Cardiac septum (tissue), 1 donor: ENCODE data around the gene TMEM129. TPM values are rescaled to one million over a fixed set of nuclear protein-coding genes. Genes with fewer than 3 reads are reported as not detected.
A peak's percentile ranks its signal among the peaks of the same experiment; 100 is the strongest.
"Not testable (repeated sequence)": the region's sequence is repeated elsewhere in the genome, so short reads cannot be mapped to it uniquely, and the experiment has no call there.

Experiments
- DNase-seq: peaks from one replicate; pipeline ENCODE4 v3.0.0-alpha.2; 2020; ENCODE audit warnings: low spot score
- intact Hi-C: fragments of 100-400 bp; cut with DNase I; formaldehyde crosslinking; loops from one replicate; pipeline ENCODE4 v1.14.0; 2022
- total RNA-seq: library from RNA; stranded (reverse); fragmentation: NEBNext Ultra II Directional; extraction: Animal tissue kit (Norgen Biotek cat#: 25700); gene quantifications from one replicate; pipeline ENCODE4 v1.2.1, GENCODE V29; 2021
- donor health status: DM: no; HTN: no; CAD: no.

TMEM129 gene
- total RNA-seq, 1 donor from 2014 or later: 38.1 TPM

DNA sequence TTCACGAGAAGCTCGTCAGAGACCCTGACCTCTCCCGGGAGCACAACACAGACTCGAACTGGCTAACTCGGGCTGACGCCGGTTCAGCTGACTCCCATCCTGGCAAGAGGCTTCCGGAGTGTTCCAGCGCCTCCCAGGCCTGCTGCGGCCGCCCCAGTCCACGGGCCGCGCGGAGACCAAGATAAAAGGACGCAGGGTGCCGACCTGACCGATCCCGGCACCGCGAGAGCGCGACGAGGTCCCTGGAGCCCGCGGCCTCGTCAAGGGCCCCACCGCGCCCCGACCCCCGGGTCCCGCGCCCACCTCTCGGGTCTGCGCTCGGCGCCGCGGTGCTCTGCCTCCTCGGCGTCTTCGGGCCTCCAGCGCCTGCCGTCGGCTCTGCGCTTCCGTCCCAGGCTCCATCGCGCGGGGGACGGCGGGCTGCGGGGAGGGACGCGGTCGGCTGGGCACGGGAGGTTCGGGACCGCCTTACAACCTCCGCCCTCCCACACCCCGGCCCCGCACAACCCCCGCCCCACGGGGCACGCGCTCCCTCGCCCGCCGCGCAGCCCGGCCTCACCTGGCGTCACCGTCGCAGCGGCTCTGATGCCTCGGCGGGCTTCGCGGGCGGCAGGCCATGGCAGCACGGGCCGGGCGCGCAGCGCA is 9.4 kb downstream of the TMEM129 start:
- intact Hi-C loops: loop anchor here (1.0 to 5.0 kb wide), 2 partner anchors 10 to 364 kb away; partner anchors contain the start of genes TACC3, TMEM129 and UVSSA
- peak; percentile 87 for DNase-seq

DNA sequence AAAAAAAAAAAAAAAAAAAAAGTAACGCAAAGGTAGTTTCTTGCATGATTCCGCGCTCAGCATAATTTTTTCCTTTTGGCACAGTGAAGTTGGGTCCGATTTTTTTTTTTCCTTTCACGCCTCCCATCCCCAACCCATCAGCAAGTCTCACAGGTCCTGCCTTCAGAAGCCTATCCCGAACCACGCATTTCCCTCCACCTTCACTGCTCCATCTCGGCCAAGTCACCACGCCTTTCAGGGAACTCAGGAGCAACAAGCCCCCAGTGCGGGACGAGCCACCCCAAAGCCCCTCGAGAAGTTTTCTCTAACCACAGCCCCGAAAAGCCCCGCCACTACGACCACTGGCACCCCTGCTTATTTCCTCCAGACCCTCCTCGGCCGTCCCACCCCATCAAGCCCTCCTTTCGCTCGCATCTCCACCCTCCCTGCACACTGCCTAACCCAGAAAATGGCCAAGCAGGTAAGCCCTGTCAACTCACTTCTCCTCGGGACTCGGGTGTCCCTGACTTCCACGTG is 10.0 kb downstream of the TMEM129 start:
- intact Hi-C loops: loop anchor here (5.0 kb wide), 1 partner anchor 364 kb away; the partner anchor contains the start of gene UVSSA
- DNase-seq: no peak

DNA sequence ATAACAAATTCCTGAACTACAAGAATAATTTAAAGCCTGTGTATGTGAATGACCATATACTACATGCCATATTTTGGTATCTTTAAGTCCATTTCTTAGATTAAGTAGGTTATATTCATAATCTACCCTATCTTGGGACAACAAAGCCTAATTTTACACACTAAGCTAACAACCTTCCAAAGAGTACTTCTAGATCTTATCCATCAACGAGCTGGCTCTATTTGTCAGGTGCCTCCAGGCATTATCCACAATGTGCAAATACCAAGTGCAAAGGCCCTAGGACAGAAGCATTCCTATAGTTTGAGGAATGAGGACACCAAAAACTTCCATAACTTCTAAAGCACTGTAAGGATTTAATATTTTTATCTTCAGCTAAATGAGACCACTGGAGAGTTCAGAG is 12.5 kb downstream of the TMEM129 start:
- no peak for DNase-seq

DNA sequence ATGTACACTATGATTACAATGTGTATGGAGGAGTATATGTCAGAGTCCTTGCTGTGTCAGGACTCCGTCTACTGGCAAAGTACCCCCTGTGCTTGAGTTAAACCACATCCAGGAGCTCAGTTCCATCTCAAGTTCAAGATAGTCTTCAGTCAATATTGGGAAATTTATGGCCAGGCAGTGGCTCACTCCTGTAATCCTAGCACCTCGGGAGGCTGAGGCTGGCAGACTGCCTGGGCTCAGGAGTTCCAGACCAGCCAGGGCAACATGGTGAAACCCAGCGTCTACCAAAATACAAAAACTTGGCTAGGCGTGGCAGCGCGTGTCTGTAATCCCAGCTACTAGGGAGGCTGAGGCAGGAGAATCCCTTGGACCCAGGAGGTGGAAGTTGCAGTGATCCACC is 14.8 kb downstream of the TMEM129 start:
- intact Hi-C loops: no loop called here
- no peak for DNase-seq

More for the DNA sequence above, 12.5 kb downstream of the TMEM129 start:
- intact Hi-C loops: no loop called here

DNA sequence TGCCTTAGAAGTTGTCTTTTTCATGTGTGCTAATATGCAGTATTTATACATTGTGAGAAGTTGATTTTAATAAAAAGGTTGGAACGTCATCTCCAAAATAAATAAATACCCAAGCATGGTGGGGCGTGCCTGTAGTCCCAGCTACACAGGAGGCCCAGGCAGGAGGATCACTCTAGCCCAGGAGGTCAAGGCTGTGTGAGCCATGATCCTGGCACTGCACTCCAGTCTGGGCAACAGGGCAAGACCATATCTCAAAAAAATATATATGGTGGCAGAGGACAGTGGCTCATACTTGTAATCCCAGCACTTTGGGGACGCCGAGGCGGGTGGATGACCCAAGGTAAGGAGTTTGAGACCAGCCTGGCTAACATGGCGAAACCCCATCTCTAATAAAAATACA is 15.4 kb downstream of the TMEM129 start:
- no peak for DNase-seq
- intact Hi-C loops: no loop called here

DNA sequence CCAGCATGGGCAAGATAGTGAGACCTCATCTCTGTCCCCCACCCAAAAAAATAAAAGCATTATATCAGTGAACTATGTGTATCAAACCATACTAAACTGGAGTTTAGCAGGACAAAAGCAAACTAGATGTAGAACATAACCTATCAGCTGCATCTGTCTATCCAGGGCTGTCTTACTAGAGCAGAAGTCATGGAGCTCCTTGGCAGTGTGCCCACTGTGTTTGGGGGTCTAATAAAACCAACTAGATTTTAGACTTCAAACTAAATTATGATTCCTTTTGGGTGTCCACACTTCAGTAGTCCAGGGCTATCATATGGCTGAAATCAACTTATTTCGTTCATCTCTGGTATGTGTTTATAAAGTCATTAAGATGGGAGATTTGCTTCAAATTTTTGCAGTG is 17.3 kb downstream of the TMEM129 start:
- intact Hi-C loops: no loop called here
- no peak for DNase-seq

DNA sequence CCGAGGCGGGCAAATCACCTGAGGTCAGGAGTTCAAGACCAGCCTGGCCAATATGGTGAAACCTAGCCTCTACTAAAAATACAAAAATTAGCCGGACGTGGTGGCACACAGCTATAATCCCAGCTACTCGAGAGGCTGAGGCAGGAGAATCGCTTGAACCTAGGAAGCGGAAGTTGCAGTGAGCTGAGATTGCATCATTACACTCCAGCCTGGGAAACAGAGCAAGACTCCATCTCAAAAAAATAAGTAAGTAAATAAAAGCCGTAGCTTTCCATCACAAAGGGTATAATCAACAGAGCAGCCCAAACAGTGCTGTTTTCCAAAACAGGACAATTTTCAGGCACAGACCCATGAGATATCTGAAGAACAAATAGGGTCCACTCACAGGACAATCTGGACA is 19.5 kb downstream of the TMEM129 start:
- DNase-seq, intact Hi-C loops: not testable (repeated sequence)

DNA sequence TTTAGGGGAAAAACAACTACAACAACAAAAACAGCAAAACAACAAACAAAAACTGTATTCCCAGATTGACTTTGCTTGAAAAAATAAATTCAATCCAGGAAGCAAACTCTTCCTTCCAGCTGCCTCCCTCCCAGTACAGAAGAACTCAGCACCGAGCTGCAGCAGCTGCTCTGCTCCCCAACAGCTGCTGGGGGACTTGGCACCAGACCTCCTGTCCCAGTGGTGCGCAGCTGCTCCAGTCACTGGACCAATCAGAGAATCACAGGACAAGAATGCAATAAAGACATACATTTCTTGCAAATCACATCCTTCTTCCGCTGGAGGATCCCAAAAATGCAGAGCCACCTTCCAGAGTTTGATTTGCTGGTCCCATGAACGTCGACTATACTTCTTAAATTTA is 25.2 kb downstream of the TMEM129 start:
- no peak for DNase-seq
- intact Hi-C loops: no loop called here

DNA sequence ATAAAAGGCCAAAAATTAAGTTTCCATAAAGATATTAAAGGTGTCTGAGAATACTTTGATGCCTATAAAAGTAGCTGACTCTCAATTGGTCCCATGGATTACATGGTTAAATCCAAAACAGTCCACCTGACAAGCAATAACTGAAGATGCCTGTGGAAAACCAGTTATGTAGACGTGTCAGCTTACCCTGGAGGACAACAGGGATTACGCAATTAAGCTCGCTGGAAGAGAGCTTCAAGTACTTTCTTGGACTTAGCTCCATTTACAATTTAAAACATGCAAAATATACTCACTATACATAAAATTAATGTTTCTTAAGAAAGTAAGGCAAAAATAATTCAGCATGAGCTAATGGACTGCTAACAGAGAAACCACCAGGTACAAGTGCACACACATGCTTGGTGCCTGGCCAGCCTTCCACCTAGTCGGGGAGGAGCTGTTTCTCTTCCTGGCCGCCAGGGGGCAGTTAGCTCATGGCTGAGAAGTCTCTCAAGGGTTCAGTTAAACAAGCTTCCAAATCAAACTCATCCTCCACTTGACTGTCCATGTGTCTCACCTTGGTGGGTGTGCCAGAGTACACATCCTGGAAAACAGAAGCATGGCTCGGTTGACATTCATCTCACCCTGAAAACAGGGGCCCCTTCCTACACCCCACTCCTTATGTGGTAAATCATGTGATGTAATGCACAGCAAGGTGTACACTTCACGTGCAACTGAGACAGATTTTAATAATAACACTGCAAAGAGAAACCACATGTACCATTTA is 27.8 kb downstream of the TMEM129 start:
- intact Hi-C loops: loop anchor here (1.0 kb wide), 1 partner anchor 36 kb away; no protein-coding TSS in a partner anchor
- peak; percentile 91 for DNase-seq

DNA sequence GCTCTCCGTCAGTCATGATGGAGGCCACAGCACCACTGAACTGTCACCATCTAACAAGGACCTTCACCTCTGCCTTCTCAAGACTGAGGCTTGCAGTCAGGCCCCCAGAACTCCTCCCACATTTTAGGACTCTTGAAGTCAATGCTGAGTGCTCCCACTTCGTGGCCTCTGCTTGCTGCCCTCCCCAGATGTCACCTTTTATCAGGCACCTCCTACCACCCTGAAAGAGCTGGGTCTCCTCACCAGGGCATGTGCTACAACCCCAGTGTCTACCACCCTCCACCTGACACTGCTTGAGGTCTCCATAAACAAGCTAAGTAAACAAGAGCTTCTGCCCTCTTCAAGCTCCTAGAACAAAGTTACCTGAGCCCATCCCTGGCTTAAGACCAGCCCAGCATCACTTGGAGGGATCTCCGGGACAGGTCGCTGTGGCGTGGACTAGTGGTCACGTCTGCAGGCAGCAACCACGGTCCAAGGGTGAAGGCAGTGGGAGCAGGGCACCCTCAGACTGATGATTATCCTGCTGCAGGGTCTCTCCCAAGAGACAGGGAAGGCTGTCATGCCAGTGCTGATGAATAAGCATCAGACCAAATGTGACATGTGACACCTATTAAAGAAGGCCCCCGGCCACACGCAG is 29.3 kb downstream of the TMEM129 start:
- no peak for DNase-seq
- intact Hi-C loops: no loop called here

DNA sequence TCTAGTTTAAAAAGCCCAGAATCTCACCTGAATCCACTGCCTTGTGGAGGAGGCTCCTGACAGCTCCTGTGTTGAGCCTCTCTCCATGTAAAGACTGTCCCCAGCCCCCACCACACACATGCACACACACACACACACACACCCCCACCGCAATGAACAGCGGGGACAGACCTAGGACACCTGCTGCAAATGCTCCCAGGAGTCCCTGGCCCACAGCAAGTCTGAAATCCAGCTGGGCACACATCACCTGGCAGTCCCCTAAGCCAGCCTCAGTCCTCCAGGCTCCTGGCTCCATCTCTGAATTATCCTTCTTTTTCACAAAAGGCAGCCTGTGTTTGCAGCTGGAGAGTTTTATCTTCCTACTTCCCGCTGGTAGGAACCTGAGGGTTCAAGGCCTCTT is 30.4 kb downstream of the TMEM129 start:
- no peak for DNase-seq
- intact Hi-C loops: no loop called here

DNA sequence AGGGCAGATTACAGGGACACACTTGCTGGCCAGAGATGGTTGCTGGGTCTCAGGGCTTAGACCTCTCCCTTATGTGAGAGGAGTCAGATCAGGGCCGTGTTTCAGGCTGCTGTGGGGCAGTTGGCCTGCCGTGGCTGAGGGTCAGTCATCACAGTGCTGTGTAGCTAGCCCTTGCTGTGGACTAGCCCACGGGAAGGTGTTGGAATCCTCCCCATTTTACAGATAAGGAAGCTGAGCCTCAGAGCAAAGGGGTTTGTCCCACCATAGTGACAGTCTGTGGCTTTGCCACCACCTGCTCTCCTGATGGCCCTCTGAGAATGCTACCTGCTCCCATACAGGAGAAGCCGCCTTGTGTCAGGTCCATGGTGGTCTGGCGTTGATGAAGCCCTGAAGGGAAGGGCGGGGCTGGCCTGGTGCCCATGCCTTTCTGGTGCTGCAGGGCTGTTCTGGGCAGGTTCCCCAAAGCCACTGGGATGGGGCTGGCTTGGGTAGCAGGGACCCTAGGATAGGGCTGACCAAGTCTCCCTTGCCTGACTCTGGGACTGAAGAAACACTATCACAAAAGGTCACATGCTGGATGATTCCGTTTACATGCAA is 34.6 kb downstream of the TMEM129 start:
- DNase-seq: no peak
- intact Hi-C loops: no loop called here

DNA sequence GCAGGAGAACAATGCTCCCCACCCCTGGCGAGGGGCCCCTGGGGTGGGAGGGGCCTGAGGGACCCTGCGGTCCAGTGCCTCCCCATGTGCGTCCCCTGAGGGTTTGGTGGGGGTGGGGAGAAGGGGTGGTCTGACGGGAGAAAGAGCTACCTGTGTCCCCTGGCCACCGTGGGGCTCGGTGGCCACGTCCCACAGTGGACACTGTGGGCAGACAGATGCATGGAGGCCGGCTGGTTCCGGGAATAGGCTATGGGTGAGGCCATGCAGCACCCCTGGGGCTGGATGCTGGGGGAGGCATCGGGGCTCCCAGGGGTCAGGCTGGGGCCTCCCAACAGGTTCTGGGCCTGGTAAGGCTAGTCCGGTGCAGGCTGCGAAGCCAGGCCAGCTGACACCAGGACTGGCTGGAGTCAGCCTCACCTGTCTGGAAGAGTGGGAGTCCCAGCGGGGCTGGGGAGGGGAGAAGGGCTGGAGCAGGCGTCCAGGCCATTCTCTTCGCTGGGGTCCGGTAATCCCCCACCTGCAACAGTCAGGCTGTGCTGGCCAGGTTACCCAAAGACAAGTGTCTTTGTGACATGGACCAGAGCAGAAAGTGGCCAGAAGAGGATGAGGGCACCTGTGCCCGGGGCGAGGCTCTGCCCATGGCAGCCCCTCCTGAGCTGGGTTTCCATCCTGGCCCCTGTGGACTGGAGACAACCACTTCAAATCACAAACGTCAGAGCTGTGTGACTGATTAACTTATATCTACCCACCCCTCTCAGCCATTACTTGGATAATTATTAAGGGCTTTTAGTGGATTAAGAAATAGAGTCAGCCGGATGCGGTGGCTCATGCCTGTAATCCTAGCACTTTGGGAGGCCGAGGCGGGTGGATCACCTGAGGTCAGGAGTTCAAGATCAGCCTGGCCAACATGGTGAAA is 35.6 kb downstream of the TMEM129 start:
- intact Hi-C loops: no loop called here
- no peak for DNase-seq

DNA sequence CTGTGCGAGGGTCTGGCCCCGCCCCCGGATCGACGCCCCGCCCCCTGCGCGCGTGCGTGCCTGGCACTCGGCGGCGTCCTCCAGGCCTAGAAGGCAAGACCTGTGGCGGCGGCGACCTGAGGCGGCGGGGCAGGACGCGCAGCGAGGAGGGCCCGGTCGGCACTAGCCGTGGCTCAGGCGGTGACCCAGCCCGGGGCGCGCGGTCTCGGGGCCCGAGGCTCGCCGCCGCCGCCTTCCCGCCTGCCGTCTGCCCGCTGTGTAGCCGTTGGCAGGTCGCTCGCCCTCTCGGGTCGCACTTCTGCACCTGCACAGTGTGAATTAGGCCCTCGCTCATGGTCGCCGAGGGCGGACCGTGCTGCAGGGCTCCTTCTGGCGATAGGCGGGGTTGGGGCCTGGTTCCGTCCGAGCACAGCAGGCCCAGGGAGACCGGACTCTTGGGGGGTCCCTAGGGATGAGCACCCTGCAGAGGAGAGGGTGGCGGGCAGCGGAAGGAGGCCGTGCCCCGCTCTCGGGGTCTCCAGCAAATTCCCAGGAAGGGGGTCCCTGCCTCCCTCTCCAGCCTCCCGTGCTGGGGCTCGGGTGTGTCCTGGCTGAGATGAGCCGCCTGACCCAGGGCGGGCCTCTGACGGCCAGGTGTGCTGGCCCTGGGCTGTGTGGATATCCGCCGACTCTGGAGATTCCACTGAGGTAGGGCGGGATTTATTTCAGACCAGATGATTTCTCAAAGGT is 36.5 kb downstream of the TMEM129 start:
- intact Hi-C loops: no loop called here
- DNase-seq: no peak

DNA sequence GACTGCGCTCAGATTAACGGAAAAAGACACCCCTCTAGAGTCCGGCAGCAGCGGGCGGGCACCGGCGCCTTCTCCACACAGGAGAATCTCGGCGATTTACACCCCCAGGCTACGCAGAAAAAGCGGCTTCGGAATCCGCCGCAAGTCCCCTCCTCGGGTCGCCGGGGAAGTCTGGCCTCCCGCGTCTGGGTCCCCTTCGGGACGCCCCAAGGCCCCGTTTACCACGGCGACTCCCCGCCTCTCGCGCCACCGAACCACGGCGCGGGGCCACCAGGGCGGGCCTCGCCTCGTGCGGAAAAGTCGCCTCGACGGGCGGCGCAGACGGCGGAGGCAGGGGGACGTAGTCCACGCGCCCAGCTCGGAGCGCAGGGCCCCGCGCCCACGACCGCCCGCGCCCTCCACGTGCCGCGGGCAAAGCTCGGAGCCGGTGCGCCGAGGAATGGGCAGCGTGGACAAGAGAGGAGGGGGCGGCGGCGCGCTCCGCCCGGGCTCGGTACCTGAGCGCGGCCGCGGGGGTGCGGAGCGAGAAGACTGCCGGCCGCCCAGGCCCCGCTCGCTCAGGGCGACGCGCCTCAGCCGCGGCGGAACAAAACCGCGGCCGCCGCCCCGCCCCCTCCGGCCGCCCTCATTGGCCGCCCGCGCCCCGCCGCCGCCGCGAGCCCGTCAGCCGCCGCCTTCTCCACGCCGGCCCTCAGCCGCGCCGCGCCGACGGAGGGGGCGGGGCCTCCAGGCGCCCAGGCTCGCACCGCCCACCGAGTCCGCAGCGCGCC is 37.2 kb downstream of the TMEM129 start, which contains the start of gene FAM53A:
FAM53A (minus strand) TSS at position 578 of the 770 bp plus-strand sequence. CDS start 15,572 bp downstream, outside the sequence.
- peak; percentile 95 for DNase-seq
- intact Hi-C loops: no loop called here

DNA sequence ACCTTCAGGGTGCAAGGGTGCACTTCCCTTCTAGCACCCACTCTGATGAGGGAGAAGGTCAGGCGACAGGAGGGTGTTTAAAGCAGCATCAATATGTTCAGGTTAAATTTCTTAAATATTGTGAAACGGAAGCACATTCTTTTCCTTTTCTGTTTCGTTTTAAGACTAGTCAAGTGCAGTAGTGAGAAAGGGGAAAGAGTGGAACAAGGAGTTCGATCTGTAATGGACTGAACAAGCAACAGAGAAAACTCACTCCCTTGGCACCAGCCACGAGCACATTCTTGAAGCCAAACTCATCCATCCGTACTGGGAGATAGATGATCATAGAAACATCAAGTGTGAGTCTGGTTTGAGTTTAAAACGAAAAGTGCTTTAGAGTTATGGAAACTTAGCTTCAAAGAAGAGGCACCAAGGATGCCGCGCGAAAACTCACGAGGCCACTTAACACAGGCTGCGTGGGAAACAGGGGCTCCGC is 37.8 kb downstream of the TMEM129 start:
- no peak for DNase-seq
- intact Hi-C loops: no loop called here

DNA sequence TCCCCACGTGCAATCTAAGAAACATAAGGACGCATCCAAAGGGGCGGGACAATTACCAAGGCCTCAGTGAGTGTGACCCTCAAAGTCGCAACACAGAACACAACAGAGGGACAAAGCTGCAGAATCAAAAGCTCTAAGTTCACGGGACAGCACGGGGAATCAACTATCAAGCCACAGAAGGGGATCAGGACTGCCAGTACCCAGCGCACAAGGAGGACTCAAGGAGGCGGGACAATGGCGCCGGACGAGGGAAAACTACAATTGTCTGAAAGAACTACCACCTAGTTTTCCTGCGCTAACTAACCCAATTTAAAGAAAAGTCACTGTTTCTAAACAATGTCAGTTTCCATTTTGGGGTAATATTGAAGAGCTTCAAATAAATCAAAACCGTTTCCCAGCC is 38.3 kb downstream of the TMEM129 start:
- no peak for DNase-seq
- intact Hi-C loops: no loop called here
